ENCODE data around the gene DOCK6. TPM values are rescaled to one million over a fixed set of nuclear protein-coding genes. Genes with fewer than 3 reads are reported as not detected.

DOCK6 gene
- 1.7 TPM for total RNA-seq

- DNase-seq = no peak
Measured at GRCh38 chr19:11261971-11262839, at the start of gene DOCK6. Gene DOCK6 (minus strand): TSS chr19:11262524. CDS start chr19:11262440, 84 bp downstream.

GRCh38 chr19:11306337-11306736 is 44.0 kb upstream of the DOCK6 start:
- DNase-seq = no peak

GRCh38 chr19:11304936-11305335 is 42.6 kb upstream of the DOCK6 start:
- DNase-seq = no peak

GRCh38 chr19:11300811-11301120 is 38.4 kb upstream of the DOCK6 start:
- peak; percentile 36 for DNase-seq

- no peak for DNase-seq
Measured at GRCh38 chr19:11299946-11300810, 37.9 kb upstream of the DOCK6 start.

- DNase-seq = peak; percentile 43
Measured at GRCh38 chr19:11296264-11296663, 33.9 kb upstream of the DOCK6 start.

GRCh38 chr19:11295665-11296245 is 33.4 kb upstream of the DOCK6 start, which contains the start of gene TSPAN16:
Gene TSPAN16 (plus strand): TSS chr19:11296160. CDS start chr19:11296298, 138 bp downstream.
- DNase-seq = no peak

GRCh38 chr19:11295180-11295579 is 32.9 kb upstream of the DOCK6 start:
- no peak for DNase-seq

GRCh38 chr19:11293433-11294389 is 31.4 kb upstream of the DOCK6 start:
- peak; percentile 89 for DNase-seq

- no peak for DNase-seq
Measured at GRCh38 chr19:11291991-11292390, 29.7 kb upstream of the DOCK6 start.

- no peak for DNase-seq
Measured at GRCh38 chr19:11291415-11291814, 29.1 kb upstream of the DOCK6 start.

GRCh38 chr19:11290256-11290655 is 27.9 kb upstream of the DOCK6 start:
- no peak for DNase-seq

- no peak for DNase-seq
Measured at GRCh38 chr19:11288349-11288748, 26.0 kb upstream of the DOCK6 start.

GRCh38 chr19:11286312-11286974 is 24.1 kb upstream of the DOCK6 start:
- DNase-seq = no peak

GRCh38 chr19:11284515-11284914 is 22.2 kb upstream of the DOCK6 start:
- no peak for DNase-seq

- no peak for DNase-seq
Measured at GRCh38 chr19:11281356-11282049, 19.2 kb upstream of the DOCK6 start.

GRCh38 chr19:11279505-11280236 is 17.3 kb upstream of the DOCK6 start:
- no peak for DNase-seq

- DNase-seq = no peak
Measured at GRCh38 chr19:11278670-11279069, 16.3 kb upstream of the DOCK6 start.

- DNase-seq = no peak
Measured at GRCh38 chr19:11274533-11275086, 12.3 kb upstream of the DOCK6 start.

Measured in occipital lobe (tissue), 2 donors.